Testis (tissue), 2 donors: Measurements from ENCODE around the gene PUM1.

Source experiments
- POLR2A ChIP-seq: fragments of 450-650 bp; IDR thresholded peaks from one replicate; pipeline ENCODE4 v1.6.1; 2017; ENCODE audit warnings: antibody characterized with exemption, mild to moderate bottlenecking, moderate library complexity
- TF ChIP-seq, protein P1 (sequence below), 3 experiments: fragments of 450-650 bp in 2 of 3; fragments of 200-600 bp in 1 of 3; sonication (generic) in 1 of 3; IDR thresholded peaks; one replicate each; pipeline ENCODE4 v1.5.1; 2016 to 2019; ENCODE audit warnings: antibody characterized with exemption in 3 of 3, mild to moderate bottlenecking in 2 of 3, moderate library complexity in 1 of 3

DNA sequence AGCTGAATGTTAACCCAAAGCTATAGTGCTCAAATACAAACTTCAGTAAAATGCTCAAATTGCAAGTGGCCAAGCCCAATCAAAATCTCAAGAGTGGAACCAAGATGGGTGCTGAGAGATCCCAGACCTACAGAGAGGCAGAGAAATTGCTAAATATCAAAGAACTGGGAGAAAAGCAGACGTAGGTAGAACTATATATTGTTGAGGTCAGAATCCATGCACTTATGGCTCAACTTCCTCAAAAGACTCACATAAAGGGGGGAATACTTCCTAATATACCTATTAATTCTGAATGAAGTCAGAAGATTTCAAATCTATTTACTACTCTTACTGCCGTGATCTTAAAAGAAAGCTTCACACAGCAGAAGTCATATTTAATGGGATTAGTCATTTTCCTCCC lies 65.2 kb downstream of the PUM1 start:
- TF ChIP-seq, protein P1, sequence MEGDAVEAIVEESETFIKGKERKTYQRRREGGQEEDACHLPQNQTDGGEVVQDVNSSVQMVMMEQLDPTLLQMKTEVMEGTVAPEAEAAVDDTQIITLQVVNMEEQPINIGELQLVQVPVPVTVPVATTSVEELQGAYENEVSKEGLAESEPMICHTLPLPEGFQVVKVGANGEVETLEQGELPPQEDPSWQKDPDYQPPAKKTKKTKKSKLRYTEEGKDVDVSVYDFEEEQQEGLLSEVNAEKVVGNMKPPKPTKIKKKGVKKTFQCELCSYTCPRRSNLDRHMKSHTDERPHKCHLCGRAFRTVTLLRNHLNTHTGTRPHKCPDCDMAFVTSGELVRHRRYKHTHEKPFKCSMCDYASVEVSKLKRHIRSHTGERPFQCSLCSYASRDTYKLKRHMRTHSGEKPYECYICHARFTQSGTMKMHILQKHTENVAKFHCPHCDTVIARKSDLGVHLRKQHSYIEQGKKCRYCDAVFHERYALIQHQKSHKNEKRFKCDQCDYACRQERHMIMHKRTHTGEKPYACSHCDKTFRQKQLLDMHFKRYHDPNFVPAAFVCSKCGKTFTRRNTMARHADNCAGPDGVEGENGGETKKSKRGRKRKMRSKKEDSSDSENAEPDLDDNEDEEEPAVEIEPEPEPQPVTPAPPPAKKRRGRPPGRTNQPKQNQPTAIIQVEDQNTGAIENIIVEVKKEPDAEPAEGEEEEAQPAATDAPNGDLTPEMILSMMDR (IDR thresholded peaks at IDR 0.05) = no peak
- TF ChIP-seq POLR2A = no peak
